Esophagus muscularis mucosa (tissue), 4 donors: ENCODE measurements around the gene GSTT2. TPM values are rescaled to one million over a fixed set of nuclear protein-coding genes. Genes with fewer than 3 reads are reported as not detected.
"Not testable (repeated sequence)": the region's sequence is repeated elsewhere in the genome, so short reads cannot be mapped to it uniquely, and the experiment has no call there.

ENCODE experiments used
- DNase-seq: peaks from one replicate; pipeline ENCODE4 v3.0.0-alpha.2; 2017; ENCODE audit errors: extremely low spot score
- H3K27ac ChIP-seq, 4 donors: fragments of 200-600 bp; sonication (generic); replicated peaks in 1 of 4; 1 replicate in 3 of 4; 2 replicates in 1 of 4; pipeline ENCODE4 v1.5.1; 2016 to 2019; ENCODE audit warnings: mild to moderate bottlenecking in 1 of 4
- H3K27me3 ChIP-seq, 4 donors: fragments of 200-600 bp; sonication (generic); one replicate each; pipeline versions ENCODE4 v1.5.1 to v1.6.0; 2016 to 2019
- H3K36me3 ChIP-seq, 4 donors: fragments of 200-600 bp; sonication (generic); one replicate each; pipeline ENCODE4 v1.5.1; 2016 to 2019
- H3K4me1 ChIP-seq, 4 donors: fragments of 200-600 bp; sonication (generic); one replicate each; pipeline ENCODE4 v1.5.1; 2016 to 2019
- H3K4me3 ChIP-seq, 4 donors: fragments of 200-600 bp; sonication (generic); 1 replicate in 2 of 4; 2 replicates in 2 of 4; pipeline ENCODE4 v1.5.1; 2016 to 2019; ENCODE audit warnings: mild to moderate bottlenecking in 4 of 4, moderate library complexity in 1 of 4
- H3K9me3 ChIP-seq, 4 donors: fragments of 200-600 bp; sonication (generic); 1 replicate in 3 of 4; 2 replicates in 1 of 4; pipeline ENCODE4 v1.5.1; 2016 to 2019
- CTCF ChIP-seq, 3 experiments: fragments of 200-600 bp in 2 of 3; fragments of 450-650 bp in 1 of 3; sonication (generic) in 2 of 3; IDR thresholded peaks; one replicate each; pipeline ENCODE4 v1.5.1; 2017 to 2019; ENCODE audit warnings: antibody characterized with exemption in 3 of 3, mild to moderate bottlenecking in 2 of 3, moderate library complexity in 1 of 3
- EP300 ChIP-seq: sonication (generic); formaldehyde crosslinking; IDR thresholded peaks from one replicate; pipeline ENCODE4 v1.6.1; 2017; ENCODE audit warnings: antibody characterized with exemption
- POLR2A ChIP-seq: fragments of 450-650 bp; IDR thresholded peaks from one replicate; pipeline ENCODE4 v1.6.1; 2017; ENCODE audit warnings: antibody characterized with exemption, moderate library complexity, mild to moderate bottlenecking, low read depth
- POLR2AphosphoS5 ChIP-seq, 2 donors: sonication (generic); formaldehyde crosslinking; IDR thresholded peaks; one replicate each; pipeline ENCODE4 v1.6.1; 2017; ENCODE audit warnings: antibody characterized with exemption in 2 of 2
- WGBS: methylation state at CpG from one replicate; pipeline ENCODE4 v1.1.5; 2018; 5-methylcytosine and 5-hydroxymethylcytosine counted together
- intact Hi-C: fragments of 100-400 bp; cut with DNase I; formaldehyde crosslinking; loops from one replicate; pipeline ENCODE4 v1.15.1; 2023
- total RNA-seq, 4 donors: library from RNA; depleted of rRNA; stranded (reverse); fragments of >200 nt; gene quantifications; one replicate each; pipeline versions ENCODE4 v1.1.0 to v1.2.1, GENCODE V29; 2016

GSTT2 gene
- total RNA-seq, result 1 to 10 TPM in 2 of 4 donors, not detected in 2; 1.1 to 1.5 TPM

DNA sequence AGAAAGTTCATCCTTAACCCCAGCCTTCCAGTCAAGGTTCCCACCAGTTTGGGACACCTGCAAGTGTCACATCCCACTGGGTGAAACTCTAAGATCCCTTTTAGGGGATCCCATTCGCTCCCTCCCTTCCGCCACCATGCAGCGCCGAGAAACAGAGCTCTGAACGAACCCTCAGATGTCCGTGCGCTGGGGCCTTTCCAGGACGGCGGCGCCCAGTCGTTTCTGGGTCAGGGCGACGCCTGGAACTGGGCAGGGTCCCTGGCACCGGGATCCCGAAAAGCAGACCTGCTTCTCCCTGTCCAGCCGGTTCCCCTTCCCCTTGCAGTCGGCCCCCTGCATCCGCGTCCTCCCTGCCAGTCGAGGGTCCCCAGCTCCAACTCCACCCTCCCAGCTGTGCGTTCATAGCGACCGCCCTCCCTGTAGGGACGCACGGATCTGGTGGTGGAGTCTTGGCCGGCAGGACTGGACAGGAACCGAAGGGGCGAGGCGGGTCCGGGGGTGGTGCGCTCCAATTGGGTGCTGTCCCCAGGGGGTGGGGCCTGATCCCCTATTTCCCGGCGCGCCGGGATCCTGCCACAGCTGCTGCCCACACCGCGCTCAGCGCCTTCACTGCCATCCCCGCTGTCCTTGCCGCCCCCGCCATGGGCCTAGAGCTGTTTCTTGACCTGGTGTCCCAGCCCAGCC is at the start of gene GSTT2:
GSTT2 (plus strand) TSS at position 578 of the 684 bp plus-strand sequence.
- H3K9me3 ChIP-seq, intact Hi-C loops, H3K4me1 ChIP-seq, DNase-seq, H3K36me3 ChIP-seq, H3K27me3 ChIP-seq, H3K27ac ChIP-seq: not testable (repeated sequence)
- WGBS, result no CpG with 5 or more reads among the region's 41 CpGs
- H3K4me3 ChIP-seq, result peak within 1 kb of the TSS in 1 of 4 donors; percentile 32

DNA sequence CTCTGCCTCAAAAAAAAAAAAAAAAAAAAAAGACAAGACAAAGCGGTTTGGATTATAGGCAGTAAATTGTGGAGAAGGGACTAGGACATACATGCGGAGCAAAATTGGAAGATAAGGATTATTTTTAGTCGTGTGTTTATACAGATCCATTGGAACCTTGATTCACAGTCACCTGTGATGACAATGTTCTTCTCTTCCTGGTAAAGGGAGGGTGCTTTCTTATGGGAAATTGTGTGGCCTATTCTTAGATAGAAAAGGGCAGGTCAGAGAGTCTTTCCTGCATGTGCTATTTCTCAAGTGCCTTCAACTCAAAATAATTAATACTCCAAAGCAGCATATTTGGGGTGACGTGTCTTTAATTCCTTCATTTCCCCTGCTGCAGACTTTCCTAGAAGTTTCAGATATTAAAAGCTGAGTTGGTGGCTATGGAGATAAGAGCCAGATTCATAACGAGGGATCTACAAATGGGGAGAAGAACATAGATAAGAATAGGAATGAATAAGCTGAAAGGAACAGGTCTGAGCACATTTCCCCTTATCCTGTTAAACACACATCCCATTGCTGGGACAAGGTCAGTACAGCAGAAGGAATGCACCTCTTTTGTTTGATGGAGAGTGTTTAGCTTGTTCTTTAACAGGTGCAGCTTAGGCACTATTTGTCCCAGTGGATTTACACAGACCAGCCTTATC is 41.5 kb upstream of the GSTT2 start:
- DNase-seq, result peak; percentile 5
- no peak overlapping the region for H3K27ac ChIP-seq
- 80% methylated on average over 5 of the region's 5 CpGs for WGBS
- no peak overlapping the region for H3K4me3 ChIP-seq
- no peaks in the 10 kb centered on the region for H3K36me3 ChIP-seq
- TF ChIP-seq EP300 (no peak), POLR2A (no peak), CTCF (IDR thresholded peaks at IDR 0.05) (no peak), POLR2AphosphoS5 (IDR thresholded peaks at IDR 0.05) (no peak)
- H3K4me1 ChIP-seq, result no peaks in the 10 kb centered on the region
- intact Hi-C loops, result no loop called here
- H3K9me3 ChIP-seq, result no peaks in the 10 kb centered on the region
- H3K27me3 ChIP-seq, result no peaks in the 10 kb centered on the region

GRCh38 chr22:23939017-23939357 is 40.9 kb upstream of the GSTT2 start:
- H3K27ac ChIP-seq, result no peak overlapping the region
- H3K36me3 ChIP-seq, result no peaks in the 10 kb centered on the region
- H3K9me3 ChIP-seq, result no peaks in the 10 kb centered on the region
- no peak overlapping the region for H3K4me3 ChIP-seq
- TF ChIP-seq EP300 (no peak), POLR2AphosphoS5 (IDR thresholded peaks at IDR 0.05) (no peak), POLR2A (no peak), CTCF (IDR thresholded peaks at IDR 0.05) (no peak)
- no peak for DNase-seq
- H3K27me3 ChIP-seq, result no peaks in the 10 kb centered on the region
- WGBS, result 80% methylated on average over 3 of the region's 3 CpGs
- intact Hi-C loops, result no loop called here
- no peaks in the 10 kb centered on the region for H3K4me1 ChIP-seq

DNA sequence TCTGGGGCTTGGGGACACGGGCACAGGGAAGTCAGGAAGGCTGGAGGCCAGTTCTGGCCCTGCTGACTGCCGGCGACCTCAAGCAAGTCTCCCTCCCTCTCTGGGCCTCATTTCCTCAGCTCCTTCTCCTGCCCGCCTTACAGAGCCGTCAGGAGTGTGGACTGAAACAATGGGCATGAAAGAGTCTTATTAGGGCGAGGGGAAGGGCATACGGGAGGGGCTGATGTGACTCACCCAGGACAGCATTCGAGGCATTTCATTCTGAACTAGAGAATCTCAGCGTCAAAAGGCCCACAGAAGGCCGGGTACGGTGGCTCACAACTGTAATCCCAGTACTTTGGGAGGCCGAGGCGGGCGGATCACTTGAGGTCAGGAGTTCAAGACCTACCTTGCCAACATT is 39.8 kb upstream of the GSTT2 start:
- H3K9me3 ChIP-seq, DNase-seq, H3K36me3 ChIP-seq, intact Hi-C loops, H3K27ac ChIP-seq, H3K4me3 ChIP-seq, H3K4me1 ChIP-seq, H3K27me3 ChIP-seq: not testable (repeated sequence)
- no CpG with 5 or more reads among the region's 14 CpGs for WGBS

DNA sequence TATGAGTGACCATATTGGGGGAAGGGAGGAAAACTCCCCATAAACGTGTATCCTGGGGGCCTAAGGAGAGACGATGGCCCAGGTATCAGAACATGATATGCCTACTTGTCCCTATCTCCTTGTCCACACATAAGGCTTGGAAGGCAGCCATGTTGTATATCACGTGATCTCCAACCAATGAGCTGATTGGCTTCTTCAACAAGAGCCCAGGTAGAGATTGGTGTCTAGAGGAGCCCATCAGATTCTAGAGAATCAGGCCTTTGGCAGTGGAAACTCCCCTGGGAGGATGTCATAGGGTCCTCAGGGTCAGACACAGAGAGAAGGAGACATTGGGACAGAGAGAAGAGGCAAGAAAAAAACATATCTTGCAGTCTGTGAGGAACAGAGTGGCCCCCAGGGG is 32.5 kb upstream of the GSTT2 start:
- H3K4me3 ChIP-seq, H3K36me3 ChIP-seq, H3K4me1 ChIP-seq, H3K27me3 ChIP-seq, H3K9me3 ChIP-seq, intact Hi-C loops, H3K27ac ChIP-seq: not testable (repeated sequence)
- DNase-seq, result peak; percentile 47
- 67% methylated on average over 3 of the region's 3 CpGs for WGBS

GRCh38 chr22:23949764-23950163 is 30.2 kb upstream of the GSTT2 start:
- DNase-seq, result peak; percentile 0
- not testable (repeated sequence) for H3K27me3 ChIP-seq, H3K27ac ChIP-seq, H3K4me3 ChIP-seq, H3K4me1 ChIP-seq, H3K36me3 ChIP-seq, H3K9me3 ChIP-seq
- WGBS, result 81% methylated on average over 18 of the region's 18 CpGs
- intact Hi-C loops, result loop anchor here (10.0 kb wide), 1 partner anchor 295 kb away; the partner anchor contains the start of gene GGT5

DNA sequence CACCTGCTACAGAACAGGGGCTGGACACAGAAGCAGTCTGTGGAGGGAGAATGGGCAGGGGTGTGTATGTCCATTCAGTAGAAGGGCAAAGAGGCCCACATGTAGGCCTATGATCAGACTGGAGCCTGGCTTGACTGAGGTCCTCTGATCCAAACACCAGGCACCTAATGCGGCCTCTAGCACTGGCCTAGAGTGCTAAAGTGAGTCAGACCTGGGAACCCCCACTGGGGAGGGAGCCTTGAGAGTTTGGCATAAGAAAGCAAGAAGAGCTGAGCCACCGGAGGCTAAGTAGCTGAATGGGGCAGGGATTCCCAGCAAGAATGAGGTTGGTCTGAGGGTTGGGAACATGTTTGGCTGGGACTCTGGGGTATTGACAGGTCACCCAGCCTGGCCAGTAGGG is 28.6 kb upstream of the GSTT2 start:
- not testable (repeated sequence) for H3K4me1 ChIP-seq, H3K9me3 ChIP-seq, H3K27ac ChIP-seq, H3K27me3 ChIP-seq, H3K36me3 ChIP-seq, H3K4me3 ChIP-seq
- 71% methylated on average over 2 of the region's 2 CpGs for WGBS
- peak; percentile 66 for DNase-seq
- intact Hi-C loops, result loop anchor here (10.0 kb wide), 1 partner anchor 293 kb away; the partner anchor contains the start of gene GGT5

DNA sequence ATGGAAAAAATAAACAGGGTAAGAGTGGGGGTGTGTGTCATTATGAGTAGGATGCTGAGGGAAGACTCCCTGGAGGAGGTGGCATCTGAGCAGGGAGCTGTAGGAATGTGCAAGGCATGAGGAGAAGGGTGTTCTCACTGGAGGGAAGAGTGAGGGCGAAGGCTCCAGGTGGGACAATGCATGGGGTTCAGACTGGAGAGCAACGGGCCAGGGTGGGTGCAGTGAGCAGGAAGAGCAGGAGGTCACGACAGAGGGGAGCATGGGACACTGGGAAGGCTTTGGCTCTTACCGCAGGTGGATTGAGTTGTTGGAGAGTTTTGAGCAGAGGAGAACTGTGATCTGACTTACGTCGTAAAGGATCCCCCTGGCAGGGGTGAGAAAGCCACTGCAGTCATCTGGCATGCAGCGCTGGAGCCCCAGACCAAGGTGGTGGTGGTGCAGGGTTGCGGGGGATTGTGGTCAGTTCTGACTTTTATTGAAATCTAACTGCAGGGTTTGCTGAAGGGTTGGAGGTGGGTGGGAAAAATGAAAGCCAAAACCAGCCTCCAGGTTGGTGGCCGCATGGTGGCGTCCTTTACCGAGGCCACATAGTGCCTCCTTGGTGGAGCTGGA is 27.0 kb upstream of the GSTT2 start:
- not testable (repeated sequence) for H3K27me3 ChIP-seq, H3K4me3 ChIP-seq, H3K4me1 ChIP-seq, H3K9me3 ChIP-seq, H3K36me3 ChIP-seq, H3K27ac ChIP-seq
- 72% methylated on average over 11 of the region's 11 CpGs for WGBS
- peak; percentile 55 for DNase-seq
- intact Hi-C loops, result loop anchor here (10.0 kb wide), 1 partner anchor 292 kb away; the partner anchor contains the start of gene GGT5

DNA sequence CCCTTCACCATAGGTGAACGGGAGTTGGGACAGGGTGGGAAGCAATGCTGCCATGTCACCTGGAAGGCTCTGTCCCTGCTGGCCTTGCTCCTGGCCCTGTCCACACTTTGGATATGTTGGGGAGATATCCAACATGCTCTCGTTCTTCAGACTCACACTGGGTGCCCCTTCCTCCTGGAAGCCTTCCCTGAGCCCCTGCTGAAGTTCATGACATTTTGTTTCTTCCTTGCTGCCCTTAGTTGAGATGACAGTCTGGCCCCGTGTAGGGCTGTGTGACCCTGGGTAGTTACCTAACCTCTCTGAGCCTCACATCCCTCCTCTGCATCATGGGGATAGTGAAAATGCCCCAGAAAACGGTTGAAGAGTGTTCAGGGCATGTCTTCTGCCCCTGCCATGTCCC is 26.4 kb upstream of the GSTT2 start:
- H3K4me3 ChIP-seq, H3K36me3 ChIP-seq, H3K9me3 ChIP-seq, H3K27ac ChIP-seq, H3K27me3 ChIP-seq, H3K4me1 ChIP-seq: not testable (repeated sequence)
- peak; percentile 50 for DNase-seq
- intact Hi-C loops, result loop anchor here (10.0 kb wide), 1 partner anchor 291 kb away; the partner anchor contains the start of gene GGT5
- WGBS, result 77% methylated on average over 4 of the region's 4 CpGs
